NCI-H345 treated with DMSO at 0.1 percent for 48 hours (cell line): ENCODE measurements around the gene TRAM2.

ENCODE experiments used
- DNase-seq: peaks from one replicate; lab custom pipeline; 2025; ENCODE audit not compliant: unreplicated experiment; lab: John Stamatoyannopoulos, UW

The TRAM2 gene

DNA sequence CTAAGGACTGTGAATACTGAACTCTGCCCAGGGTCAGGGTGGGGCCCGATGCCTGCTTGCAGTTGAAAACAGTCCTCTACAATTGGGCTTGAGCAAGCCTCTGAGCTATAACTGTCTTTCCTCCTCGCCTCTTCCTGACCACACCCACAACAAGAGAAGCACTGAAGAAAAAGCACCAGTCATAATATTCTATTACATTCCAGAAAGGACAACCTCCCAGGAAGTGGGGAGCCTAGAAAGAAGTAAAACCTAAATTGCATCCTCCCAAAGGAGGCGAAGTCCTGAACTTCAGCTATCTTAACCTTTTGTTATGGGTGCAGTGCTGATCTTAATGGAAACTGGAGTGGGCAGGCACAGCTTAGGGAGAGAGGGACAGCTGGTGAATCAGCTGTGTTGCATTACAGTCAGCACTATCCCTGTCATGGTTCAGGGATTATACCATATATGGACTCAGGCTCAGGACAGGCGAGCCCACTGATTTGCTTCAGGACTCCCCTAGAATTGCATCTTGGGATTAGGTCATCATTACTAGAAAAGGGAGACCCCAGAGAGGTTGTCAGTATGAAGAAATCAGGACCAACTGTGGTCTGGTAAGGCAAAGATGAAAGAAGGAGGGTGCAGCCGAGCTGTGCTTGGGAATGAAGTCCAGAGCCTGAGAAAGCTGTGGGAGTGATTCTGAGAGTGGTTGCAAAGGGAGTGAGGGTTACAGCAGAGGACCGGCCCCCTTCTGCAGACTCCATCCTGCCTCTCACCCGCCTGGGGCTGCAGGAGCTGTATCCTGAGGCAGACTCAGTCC, 18.3 kb upstream of the TRAM2 start:
- DNase-seq = no peak

DNA sequence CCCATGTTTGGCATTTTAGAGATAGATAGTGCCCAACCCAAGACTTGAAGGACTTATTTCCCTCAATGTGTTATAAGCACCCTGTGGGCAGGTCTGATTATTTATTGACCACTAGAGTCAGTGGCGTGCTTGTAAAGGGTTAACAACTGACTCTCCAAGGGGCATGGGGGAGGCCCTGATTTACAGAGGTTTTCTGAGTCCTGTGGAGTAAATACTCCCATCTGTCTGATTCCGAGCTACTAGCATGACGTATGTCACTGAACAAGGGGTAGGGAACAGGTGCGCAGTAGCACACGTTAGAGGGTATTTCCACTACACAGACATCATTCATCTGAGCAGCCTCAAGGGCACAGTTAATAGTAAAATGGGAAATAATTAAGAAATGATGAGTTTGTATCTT, 17.4 kb upstream of the TRAM2 start:
- no peak for DNase-seq

DNA sequence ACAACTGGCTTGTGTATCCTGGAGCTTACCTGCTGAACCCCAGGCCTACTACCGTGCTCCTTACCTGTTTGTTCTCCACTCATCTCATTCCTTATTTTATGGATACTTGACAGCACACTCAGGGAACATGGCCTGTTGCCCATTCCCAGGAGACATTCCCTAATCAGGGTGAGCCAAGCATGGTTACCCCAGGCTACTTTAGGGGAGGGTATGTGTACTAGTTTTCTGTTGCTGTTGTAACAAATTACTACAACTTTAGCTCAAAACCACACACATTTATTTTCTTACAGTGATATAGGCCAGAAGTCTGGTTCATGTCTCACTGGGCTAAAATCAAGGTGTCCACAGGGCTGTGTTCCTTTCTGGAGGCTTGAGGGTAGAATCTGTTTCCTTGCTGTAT, 15.0 kb upstream of the TRAM2 start:
- no peak for DNase-seq

DNA sequence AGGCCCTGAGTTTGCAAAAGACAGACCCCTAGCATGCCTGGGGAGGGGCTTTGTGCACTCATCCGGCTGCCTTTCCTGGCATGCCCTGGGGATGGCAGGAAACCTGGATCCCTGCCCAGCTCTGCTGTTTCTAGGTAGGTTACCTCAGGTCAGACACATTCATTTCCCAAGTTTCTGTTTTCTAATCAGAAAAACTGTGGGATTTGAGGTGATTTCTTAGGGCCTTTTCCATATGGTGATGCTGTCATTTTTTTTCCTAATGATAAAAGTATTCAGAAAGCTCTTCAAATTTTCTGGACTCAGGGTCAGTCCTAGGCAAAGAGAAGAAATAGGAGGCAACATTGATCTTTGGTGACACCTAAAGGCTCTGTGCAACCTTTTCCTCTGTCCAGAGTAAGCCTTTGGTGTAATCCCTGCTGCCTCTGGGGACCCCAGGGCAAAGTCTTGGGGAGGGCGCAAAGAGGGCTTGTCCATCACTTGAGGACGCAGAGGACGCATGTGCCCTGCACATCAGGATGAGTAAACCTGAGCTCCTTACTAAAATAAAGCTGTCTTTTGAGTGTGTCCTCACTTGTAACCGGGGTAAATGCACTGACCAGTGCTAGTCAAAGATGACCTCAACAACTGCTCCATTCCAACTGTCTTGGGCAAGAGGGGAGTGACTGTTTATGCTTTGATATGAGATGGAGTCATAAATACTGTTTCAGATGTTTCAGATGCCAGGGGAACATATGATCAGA, 13.5 kb upstream of the TRAM2 start:
- no peak for DNase-seq

DNA sequence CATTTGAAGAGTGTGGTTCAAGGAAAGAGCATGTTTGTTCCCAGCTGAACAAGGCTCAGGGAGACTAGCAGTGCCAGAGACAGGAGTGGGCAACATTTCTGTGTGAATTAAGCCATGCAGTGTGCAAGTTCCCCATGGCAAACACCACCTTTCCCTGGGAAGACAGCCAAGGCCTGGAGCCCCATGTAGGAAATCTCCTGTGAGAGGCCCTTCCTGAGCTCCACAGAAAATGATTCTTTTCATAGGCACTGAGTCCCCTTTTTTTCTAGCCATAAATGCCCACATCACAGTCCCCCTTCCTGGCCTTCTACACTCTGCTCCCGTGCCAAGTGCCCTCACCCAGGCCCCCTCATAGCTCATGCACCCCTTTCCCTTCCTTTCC, 11.8 kb upstream of the TRAM2 start:
- no peak for DNase-seq

DNA sequence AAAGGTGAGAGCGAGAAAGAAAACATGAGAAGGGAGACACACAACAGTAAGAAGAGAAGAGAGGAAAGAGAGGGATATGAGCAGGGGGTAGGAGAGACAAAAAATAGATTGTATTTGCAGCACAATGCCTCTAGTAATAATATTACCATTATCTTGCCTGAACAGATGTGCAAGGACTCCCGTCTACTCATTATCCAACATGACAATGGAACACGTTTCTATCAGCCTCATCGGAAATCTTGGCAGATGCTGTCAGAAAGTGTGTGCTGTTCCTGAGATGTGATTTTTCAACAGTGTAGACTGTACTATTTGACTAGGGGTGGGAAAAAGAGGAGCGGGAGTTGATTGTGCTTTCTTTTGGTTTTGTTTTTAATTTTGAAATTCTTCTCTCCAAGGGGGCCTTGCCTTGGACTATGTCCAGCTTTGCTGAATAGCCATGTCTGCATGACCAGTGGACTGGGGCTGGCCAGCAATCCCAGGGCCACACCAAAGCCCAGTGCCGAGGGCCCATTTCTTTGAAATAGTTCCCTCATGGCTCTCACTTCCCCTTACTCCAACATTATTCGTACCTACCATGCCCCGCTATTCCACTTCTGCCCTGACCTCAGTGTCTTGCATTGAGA, 11.3 kb upstream of the TRAM2 start:
- no peak for DNase-seq

DNA sequence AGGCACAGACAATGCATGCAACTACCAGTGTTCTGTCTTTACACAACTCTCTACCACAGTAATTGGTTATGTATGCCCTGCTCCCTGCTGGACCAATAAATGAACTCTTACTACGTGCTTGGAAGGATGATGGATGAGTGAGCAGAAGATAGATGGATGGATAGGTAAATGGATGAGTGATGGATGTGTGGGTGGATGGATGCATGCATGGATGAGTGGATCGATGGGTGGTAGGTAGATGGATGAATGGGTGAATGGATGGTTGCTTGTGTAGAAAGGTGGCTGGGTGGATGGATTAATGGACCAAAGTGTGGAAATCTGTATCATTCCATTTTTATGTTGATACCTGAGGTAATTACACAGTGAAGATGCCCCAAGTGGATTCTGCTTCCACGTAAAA, 10.1 kb upstream of the TRAM2 start:
- DNase-seq = no peak

DNA sequence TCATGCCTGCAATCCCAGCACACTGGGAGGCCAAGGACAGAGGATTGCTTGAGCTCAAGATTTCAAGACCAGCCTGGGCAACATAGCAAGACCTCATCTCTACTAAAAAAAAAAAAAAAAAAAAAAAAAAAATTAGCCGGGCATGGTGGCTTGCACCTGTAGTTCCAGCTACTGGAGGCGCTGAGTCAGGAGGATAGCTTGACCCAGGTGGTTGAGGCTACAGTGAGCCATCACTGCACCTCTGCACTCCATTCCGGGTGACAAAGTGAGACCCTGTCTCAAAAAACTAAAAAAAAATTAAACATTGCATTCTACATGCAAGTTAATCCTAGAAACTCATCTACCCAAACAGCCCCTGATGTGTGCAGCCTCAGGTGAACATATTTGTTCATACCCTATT, 7.3 kb upstream of the TRAM2 start:
- no peak for DNase-seq

DNA sequence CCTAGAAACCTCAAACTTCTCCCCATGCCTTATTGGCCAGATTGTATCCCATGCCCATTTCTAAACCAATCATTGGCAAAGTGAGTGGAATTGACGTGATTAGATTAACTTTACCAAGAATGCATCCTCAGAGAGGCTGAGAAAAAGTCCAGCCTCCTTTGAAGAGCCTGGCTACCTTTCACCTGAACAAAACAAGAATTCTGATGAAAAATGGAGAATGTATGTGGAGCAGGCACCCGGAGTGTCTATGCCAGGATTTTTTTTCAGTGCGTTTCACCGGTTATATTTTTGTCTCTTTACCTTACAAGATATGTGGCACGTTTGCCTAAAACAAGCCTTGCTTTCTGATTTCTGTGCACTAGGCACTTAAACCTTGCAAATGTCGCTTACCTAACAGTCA, 6.1 kb upstream of the TRAM2 start:
- DNase-seq = no peak

DNA sequence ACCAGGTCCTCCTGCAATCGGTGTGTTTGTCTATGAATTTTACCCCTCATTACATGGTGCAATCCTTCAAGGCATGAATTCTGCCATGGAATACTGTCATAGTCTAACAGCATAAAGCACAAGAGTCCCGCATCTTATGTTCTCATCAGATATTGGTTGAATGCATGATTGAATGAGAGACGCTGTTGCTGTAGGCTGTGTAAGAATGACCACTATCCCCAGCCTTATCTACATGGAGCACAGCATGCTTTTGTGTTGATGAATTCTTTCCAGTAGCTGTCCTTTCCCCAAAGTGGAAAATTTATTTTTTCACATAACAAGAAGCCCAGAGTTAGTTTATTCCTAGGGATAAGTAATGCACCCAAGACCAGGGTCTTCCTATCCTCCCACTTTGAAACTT, 5.6 kb upstream of the TRAM2 start:
- no peak for DNase-seq

DNA sequence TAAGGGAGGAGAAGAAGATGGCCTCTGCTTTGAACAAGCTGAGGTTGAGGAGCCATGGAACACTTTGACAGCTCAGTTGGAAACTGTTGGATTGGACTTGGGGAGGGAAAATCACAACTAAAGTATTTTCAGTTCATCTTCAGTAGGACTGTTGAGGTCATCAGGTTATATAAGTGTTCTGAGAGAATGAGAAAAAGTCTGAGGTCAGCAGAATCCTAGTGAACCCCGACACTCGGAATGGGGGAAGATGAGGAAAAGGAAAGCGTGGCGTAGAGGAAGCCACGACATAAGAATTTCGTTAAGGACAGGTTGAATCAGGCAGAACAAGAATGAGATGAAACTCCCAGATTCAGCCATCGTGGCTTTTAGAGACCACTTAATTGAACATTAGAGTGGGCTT, 4.0 kb upstream of the TRAM2 start:
- DNase-seq = no peak

DNA sequence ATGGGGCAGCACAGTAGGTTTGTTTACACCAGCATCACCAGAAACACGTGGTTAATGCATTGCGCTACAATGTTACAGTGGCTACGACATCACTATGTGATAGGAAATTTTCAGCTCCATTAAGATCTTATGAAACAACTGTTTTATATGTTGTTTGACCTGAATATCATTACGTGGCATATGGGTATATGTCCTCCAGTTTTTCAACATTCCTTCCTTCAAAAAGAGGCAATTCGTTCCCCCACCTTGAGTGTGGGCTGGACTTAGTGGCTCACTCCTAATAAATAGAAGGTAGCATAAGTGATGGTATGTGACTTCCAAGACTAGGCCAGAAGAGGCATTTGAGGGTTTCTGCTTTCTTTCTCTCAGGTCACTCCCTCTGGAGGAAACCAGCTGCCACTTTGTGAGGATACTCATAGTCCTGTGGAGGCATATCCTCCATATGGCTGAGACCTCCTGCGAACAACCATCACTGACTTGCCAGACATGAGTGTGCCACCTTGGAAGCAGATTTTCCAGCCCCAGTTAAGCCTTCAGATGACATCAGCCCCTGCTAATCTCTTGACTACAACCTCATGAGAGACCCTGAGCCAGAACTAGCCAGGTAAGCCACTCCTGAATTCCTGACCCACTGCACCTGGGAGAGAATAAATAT, 2.3 kb upstream of the TRAM2 start:
- no peak for DNase-seq

DNA sequence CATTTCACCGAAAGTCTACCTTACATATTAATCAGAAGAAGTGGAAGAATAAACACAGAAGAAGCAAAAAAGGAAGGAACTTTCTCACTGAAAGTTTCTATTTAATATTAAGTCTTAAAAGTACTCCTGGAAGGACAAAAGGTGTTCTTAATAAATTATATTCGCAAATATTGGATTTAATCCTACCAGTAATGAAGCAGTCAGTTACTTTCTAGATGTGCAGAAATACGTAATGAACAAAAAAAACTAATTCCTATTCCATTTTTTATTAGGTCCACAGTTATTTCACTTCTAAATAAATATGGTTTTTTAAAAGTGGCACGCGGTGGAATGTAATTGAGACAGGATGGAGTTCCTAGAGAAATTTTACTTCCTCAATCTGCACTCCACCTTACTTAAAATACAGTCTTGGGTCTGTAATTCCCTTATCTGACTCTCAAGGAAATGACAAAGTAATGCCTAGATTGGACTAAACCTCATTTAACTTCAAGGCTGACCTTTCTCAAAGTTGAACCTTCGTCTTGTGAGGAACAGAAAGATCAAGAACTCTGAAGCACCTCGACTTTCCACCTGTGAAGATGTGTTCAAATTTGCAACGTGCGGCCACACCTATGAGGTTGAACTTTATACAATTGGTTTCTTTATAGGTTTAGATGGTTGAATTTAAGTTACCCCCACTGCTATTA, 1.1 kb upstream of the TRAM2 start:
- DNase-seq = no peak

DNA sequence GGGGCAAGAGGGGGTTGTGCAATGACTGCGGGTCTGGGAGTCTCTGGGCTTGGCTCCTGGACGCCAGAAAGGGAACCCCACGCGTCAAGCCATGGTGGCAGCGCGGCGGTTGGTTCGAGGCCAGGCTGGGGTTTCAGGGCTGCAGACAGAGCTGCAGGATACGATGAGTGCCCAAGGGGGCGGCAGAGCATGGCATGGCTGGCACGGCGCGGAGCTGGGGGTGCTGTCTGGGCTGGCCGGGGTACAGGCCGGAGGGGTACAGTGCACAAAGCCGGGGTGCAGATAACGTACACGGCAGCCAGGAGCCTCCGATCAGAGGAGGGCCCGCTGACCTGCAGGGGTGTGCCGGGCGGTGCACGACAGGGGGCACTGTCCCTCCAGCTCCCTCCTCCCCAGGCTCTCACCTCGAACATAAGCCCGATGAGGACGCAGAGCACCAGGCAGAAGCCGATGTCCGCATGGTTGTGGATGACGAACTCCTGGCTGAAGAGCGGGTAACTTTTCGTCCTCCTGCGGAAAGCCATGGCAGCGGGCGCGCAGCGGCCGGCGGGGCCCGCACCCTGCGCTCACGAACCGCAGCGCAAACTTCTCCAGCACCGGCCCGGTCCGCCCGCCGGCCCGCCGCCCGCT, 353 bp downstream of the TRAM2 start:
- no peak for DNase-seq

DNA sequence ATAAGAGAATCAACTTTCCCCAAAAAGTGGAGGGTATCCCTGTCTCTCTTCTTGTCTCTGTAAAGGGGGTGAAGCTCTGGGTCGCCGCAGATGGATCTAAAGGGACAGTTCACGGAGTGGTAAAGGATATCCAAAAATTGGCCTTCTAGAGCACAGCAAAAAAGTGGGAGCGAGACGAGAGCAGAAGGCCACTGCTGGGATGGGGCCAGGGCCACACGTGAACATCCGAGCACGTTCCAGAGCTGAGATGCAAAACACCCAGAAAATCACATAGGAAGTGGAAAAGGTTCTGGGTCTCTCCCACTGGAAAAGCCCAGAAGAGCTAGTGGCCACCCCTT, 837 bp downstream of the TRAM2 start:
- no peak for DNase-seq

DNA sequence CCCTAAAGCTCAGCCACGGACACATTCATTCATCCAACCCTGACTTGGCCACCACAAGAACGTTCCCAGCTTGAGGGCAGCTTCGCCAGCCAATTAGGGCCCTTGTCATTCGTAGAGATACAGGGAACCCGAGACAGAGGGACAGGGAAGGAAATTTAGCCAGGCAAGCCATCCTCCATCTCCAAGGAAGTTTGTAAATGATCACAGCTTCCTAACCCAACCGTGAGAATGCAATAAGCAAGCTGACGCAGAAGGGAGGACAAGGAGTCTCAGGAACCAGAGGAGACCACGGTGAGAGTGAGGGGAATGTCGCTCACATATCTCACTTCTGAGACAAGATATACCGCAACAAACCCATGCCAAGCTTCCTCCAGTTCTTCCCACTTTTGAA, 1.4 kb downstream of the TRAM2 start:
- no peak for DNase-seq

DNA sequence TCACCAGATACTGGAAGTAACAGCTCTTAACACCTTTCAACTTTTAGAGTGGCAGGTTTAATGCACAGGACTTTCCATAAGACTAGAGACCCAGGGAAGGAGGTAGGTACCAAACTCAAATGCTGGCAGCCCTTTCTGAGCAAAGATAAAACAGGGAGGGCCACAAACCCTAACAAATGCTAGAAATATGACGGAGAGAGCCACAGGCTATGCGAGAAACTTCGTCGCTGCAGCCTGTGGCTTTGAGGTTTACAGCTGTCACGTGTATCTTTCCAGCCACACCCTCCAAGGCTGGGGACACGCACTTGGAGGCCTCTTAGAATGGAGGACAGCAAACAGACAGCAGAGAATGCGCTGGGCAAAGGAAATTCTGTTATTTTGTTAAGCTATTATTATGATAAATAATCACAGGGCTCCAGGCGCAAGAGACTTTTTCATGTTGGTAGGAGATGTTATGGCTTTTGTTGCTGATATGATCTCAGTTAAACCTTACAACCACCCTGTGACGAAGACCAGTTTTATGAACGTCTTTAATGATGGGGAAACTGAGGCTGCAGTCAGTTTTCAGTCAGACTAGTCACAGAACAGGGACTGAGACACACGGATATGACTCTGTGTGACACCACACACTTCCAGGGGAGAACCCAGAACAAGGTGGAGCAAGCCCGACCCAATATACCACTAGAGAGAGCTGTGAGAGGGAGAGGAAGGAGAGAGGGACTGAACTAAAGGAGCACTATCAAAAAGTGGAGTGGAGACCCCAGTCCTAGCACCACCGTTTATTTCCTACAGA, 2.0 kb downstream of the TRAM2 start:
- no peak for DNase-seq

DNA sequence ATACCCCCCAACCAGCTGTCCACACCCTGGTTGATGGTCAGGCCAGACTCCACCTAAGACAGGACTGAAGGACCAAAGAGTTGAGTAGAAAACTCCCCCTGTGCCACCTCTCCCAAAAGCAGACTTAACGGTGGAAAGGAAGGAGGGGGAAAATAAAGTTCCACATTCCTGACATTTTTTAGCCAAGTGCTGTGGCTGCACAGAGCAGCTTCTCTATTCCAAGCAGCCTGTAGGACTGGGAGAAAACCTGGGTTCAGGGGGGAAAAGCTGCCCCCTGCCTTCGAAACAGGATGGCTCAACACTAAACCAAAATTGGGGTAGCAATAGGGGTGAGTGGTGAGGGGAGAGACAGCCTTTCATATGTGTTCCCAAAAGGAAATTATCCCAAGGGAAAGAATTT, 3.6 kb downstream of the TRAM2 start:
- DNase-seq = no peak

DNA sequence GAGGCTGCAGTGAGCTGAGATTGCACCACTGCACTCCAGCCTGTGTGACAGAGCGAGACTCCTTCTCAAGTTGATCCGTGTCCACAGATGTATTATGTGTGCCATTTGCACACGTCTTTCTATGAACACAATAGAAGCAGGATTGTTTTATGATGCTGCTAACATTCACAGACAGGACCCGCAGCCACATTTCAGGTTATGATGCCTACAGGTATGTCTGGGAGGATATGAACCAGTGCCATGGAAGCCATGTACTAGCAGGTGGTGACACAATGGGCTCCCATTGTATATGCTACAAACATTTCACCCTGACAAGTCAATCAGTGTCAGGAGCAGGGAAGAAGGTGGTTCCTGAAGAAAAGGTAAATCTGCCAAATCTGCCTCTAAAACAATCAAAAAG, 4.3 kb downstream of the TRAM2 start:
- no peak for DNase-seq

DNA sequence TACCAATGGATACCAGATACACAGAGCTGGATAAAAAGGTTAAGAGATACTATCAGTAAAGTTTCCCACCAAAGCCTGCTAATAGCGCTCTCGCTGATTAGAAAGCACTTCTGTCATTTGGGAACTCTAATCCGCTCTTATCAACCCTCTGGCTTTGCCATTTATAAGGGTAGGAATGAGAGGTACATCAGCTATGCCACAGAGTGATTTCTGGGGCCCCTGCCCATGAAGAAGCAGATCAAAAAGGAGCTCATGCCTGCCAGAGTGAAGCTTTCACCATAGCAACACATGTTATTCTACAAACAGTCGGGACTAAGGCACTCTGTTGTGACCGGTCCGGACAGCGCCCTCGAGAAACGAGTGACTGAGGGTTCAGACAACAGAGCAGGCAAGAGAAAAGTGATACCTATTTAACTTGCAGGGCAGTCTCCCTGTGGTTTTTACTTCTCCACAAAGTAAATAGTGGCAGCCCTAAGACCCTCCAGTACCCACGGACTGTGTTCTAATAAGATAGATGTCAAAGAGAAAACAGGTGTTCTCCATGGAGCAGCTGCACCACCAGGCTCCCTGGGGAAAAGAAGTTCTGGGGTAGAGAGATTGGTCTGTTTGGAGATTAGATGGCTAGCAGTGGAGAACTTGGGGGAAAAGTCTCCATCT, 5.6 kb downstream of the TRAM2 start:
- DNase-seq = no peak
